ENCODE measurements around the gene PTAR1. TPM values are rescaled to one million over a fixed set of nuclear protein-coding genes. Genes with fewer than 3 reads are reported as not detected.

The PTAR1 gene
- total RNA-seq, 2 donors from 2014 or later, result 73.7 to 81.6 TPM

GRCh38 chr9:69760278-69760610, 433 bp upstream of the PTAR1 start:
- H3K27me3 ChIP-seq (ENCODE audit: control insufficient read depth, insufficient read depth, low read length, poor library complexity, severe bottlenecking), result no peaks in the 10 kb centered on the region
- Mint-ChIP-seq H3K27me3 (ENCODE audit: insufficient read depth) (no peaks in the 10 kb centered on the region), H3K4me3 (peak overlapping the region; percentile 91), H3K36me3 (ENCODE audit: low read depth) (peaks cover 4% of the 10 kb centered on the region), H3K27ac (peak overlapping the region; percentile 95), H3K4me1 (peaks cover 23% of the 10 kb centered on the region), H3K9me3 (no peaks in the 10 kb centered on the region)
- H3K36me3 ChIP-seq (ENCODE audit: control insufficient read depth, insufficient read depth, low read length), result no peaks in the 10 kb centered on the region
- no peak for DNase-seq
- TF ChIP-seq CTCF (conservative IDR thresholded peaks at IDR 0.05), result no peak
- H3K4me3 ChIP-seq (ENCODE audit: low read length), result peak overlapping the region; percentile 100
- no peaks in the 10 kb centered on the region for H3K9me3 ChIP-seq (ENCODE audit: control insufficient read depth, low read length)
- peak overlapping the region; percentile 94 for H3K27ac ChIP-seq (ENCODE audit: low read depth, low read length)
- WGBS, 2 experiments (ENCODE audit: insufficient coverage in 1 of 2, insufficient read length in 1 of 2), result 0 to 20% methylated on average over 1 to 7 of the region's 7 CpGs
- peak overlapping the region; percentile 59 for H3K9ac ChIP-seq (ENCODE audit: extremely low read depth, low read length, poor library complexity, severe bottlenecking)
- no peaks in the 10 kb centered on the region for H3K4me1 ChIP-seq (ENCODE audit: control insufficient read depth, insufficient read depth, low read length)

GRCh38 chr9:69759021-69759420, 790 bp downstream of the PTAR1 start:
- Mint-ChIP-seq H3K4me1 (peaks cover 23% of the 10 kb centered on the region), H3K4me3 (peak overlapping the region; percentile 91), H3K27me3 (ENCODE audit: insufficient read depth) (no peaks in the 10 kb centered on the region), H3K9me3 (no peaks in the 10 kb centered on the region), H3K36me3 (ENCODE audit: low read depth) (peaks cover 8% of the 10 kb centered on the region), H3K27ac (peak overlapping the region; percentile 94)
- WGBS, 2 experiments (ENCODE audit: insufficient coverage in 1 of 2, insufficient read length in 1 of 2), result 0 to 7% methylated on average over 5 of the region's 5 CpGs
- H3K36me3 ChIP-seq (ENCODE audit: control insufficient read depth, insufficient read depth, low read length), result no peaks in the 10 kb centered on the region
- H3K4me1 ChIP-seq (ENCODE audit: control insufficient read depth, insufficient read depth, low read length), result no peaks in the 10 kb centered on the region
- no peaks in the 10 kb centered on the region for H3K9me3 ChIP-seq (ENCODE audit: control insufficient read depth, low read length)
- H3K9ac ChIP-seq (ENCODE audit: extremely low read depth, low read length, poor library complexity, severe bottlenecking), result peak overlapping the region; percentile 84
- H3K27me3 ChIP-seq (ENCODE audit: control insufficient read depth, insufficient read depth, low read length, poor library complexity, severe bottlenecking), result no peaks in the 10 kb centered on the region
- DNase-seq, result no peak
- TF ChIP-seq CTCF (conservative IDR thresholded peaks at IDR 0.05), result no peak
- peak overlapping the region; percentile 88 for H3K27ac ChIP-seq (ENCODE audit: low read depth, low read length)
- H3K4me3 ChIP-seq (ENCODE audit: low read length), result peak overlapping the region; percentile 100

- no peak overlapping the region for H3K9ac ChIP-seq (ENCODE audit: extremely low read depth, low read length, poor library complexity, severe bottlenecking)
- no peaks in the 10 kb centered on the region for H3K9me3 ChIP-seq (ENCODE audit: control insufficient read depth, low read length)
- no peaks in the 10 kb centered on the region for H3K27me3 Mint-ChIP-seq (ENCODE audit: insufficient read depth)
- H3K27me3 ChIP-seq (ENCODE audit: control insufficient read depth, insufficient read depth, low read length, poor library complexity, severe bottlenecking), result no peaks in the 10 kb centered on the region
- peak overlapping the region; percentile 27 for H3K27ac ChIP-seq (ENCODE audit: low read depth, low read length)
- peak overlapping the region; percentile 91 for H3K4me3 Mint-ChIP-seq
- no peaks in the 10 kb centered on the region for H3K4me1 ChIP-seq (ENCODE audit: control insufficient read depth, insufficient read depth, low read length)
- H3K4me3 ChIP-seq (ENCODE audit: low read length), result peak overlapping the region; percentile 100
- no peak for DNase-seq
- no peak for TF ChIP-seq CTCF (conservative IDR thresholded peaks at IDR 0.05)
- H3K9me3 Mint-ChIP-seq, result no peaks in the 10 kb centered on the region
- no peaks in the 10 kb centered on the region for H3K36me3 ChIP-seq (ENCODE audit: control insufficient read depth, insufficient read depth, low read length)
- H3K36me3 Mint-ChIP-seq (ENCODE audit: low read depth), result peaks cover 8% of the 10 kb centered on the region
- no peak overlapping the region for H3K27ac Mint-ChIP-seq
- 60 to 66% methylated on average over 3 to 4 of the region's 6 CpGs for WGBS, 2 experiments (ENCODE audit: insufficient coverage in 1 of 2, insufficient read length in 1 of 2)
- H3K4me1 Mint-ChIP-seq, result peaks cover 21% of the 10 kb centered on the region
Measured at GRCh38 chr9:69757996-69758675, 1.7 kb downstream of the PTAR1 start.
